ENCODE results near the gene MTRR. TPM values are rescaled to one million over a fixed set of nuclear protein-coding genes. Genes with fewer than 3 reads are reported as not detected.

MTRR gene
- total and polyA plus RNA-seq, 2 of the 8 experiments (the other 6 are each of a cell fraction or from before 2014, with no cell fraction given), result 36.4 to 53.8 TPM

- H2BK120ac ChIP-seq (replicated peaks; ENCODE audit: low read depth, low read length), result no peak overlapping the region
- no peak overlapping the region for H3K14ac ChIP-seq (ENCODE audit: insufficient read length)
- FAIRE-seq (no peak), DNase-seq (ENCODE audit: low read depth in 1 of 2, low spot score in 2 of 2) (no peak)
- no peaks in the 10 kb centered on the region for H3K36me3 ChIP-seq (ENCODE audit: control insufficient read depth in 2 of 4, insufficient read depth in 4 of 4, low read length in 3 of 4)
- no peaks in the 10 kb centered on the region for H3K79me1 ChIP-seq (ENCODE audit: low read depth, low read length)
- H3K18ac ChIP-seq (ENCODE audit: extremely low read depth, low read length), result no peak overlapping the region
- no peaks in the 10 kb centered on the region for H3K9me3 ChIP-seq (ENCODE audit: insufficient read depth in 2 of 2, low read depth in 1 of 2, low read length in 1 of 2)
- no peak overlapping the region for H3K9ac ChIP-seq (replicated peaks in 1 of 4; ENCODE audit: extremely low read depth in 1 of 4, low read depth in 3 of 4, low read length in 3 of 4)
- no peak overlapping the region for H3K23ac ChIP-seq (ENCODE audit: insufficient read length)
- 74% methylated on average over 4 of the region's 4 CpGs; no CpG with 5 or more reads in 1 of the 2 experiments for WGBS, 2 experiments (ENCODE audit: extremely low coverage in 1 of 2, insufficient coverage in 1 of 2, insufficient read length in 1 of 2, insufficient replicate concordance in 2 of 2, low coverage in 1 of 2, low lambda C conversion rate in 2 of 2, missing lambda C conversion rate in 1 of 2)
- H3K79me2 ChIP-seq (ENCODE audit: control insufficient read depth in 1 of 2, insufficient read depth in 2 of 2, low read length in 2 of 2), result no peaks in the 10 kb centered on the region
- H3K27ac ChIP-seq (ENCODE audit: low read depth, low read length), result no peak overlapping the region
- no peaks in the 10 kb centered on the region for H3K27me3 ChIP-seq (replicated peaks in 1 of 4; ENCODE audit: control insufficient read depth in 3 of 4, extremely low read depth in 1 of 4, insufficient read depth in 3 of 4, low read length in 3 of 4)
- no peak overlapping the region for H2AFZ ChIP-seq (ENCODE audit: low read length)
- H3K4ac ChIP-seq (replicated peaks; ENCODE audit: insufficient read length, low read depth, low read length), result no peak overlapping the region
- no peak overlapping the region for H2BK20ac ChIP-seq (ENCODE audit: low read length)
- H3K23me2 ChIP-seq (ENCODE audit: low read depth, low read length), result no peaks in the 10 kb centered on the region
- H2BK12ac ChIP-seq (ENCODE audit: low read depth, low read length), result no peak overlapping the region
- H3K4me3 ChIP-seq (ENCODE audit: extremely low read depth in 1 of 4, insufficient read depth in 2 of 4, low read depth in 3 of 4, low read length in 4 of 4), result no peak overlapping the region
- ChIA-PET POLR2A (ENCODE audit: partially characterized antibody) (no interaction called here), CTCF (ENCODE audit: partially characterized antibody) (interaction anchor here (1.0 to 1.1 kb wide), 2 partner anchors 22 to 185 kb away, joined by 3 to 4 read pairs; no protein-coding TSS in a partner anchor)
- no peak overlapping the region for H3K56ac ChIP-seq (replicated peaks; ENCODE audit: insufficient read length, low read depth, low read length)
- no peaks in the 10 kb centered on the region for H4K20me1 ChIP-seq (replicated peaks in 1 of 2; ENCODE audit: control insufficient read depth in 1 of 2, insufficient read depth in 2 of 2, low read length in 2 of 2)
- H4K5ac ChIP-seq (ENCODE audit: insufficient read length, low read depth, low read length), result no peak overlapping the region
- H2AK5ac ChIP-seq (ENCODE audit: low read depth, low read length), result no peak overlapping the region
- H4K91ac ChIP-seq (replicated peaks; ENCODE audit: insufficient read length, low read length), result no peak overlapping the region
- H3K4me1 ChIP-seq (replicated peaks in 1 of 4; ENCODE audit: control insufficient read depth in 3 of 4, insufficient read depth in 4 of 4, low read length in 3 of 4), result no peaks in the 10 kb centered on the region
- H3K4me2 ChIP-seq (ENCODE audit: insufficient read depth in 1 of 2, low read depth in 2 of 2, low read length in 2 of 2), result no peak overlapping the region
- no peak overlapping the region for H4K8ac ChIP-seq (ENCODE audit: extremely low read depth, insufficient read depth, low read length)
- H2BK15ac ChIP-seq (ENCODE audit: low read length), result no peak overlapping the region
- H2BK5ac ChIP-seq (ENCODE audit: low read depth, low read length), result no peak overlapping the region
- no peak for TF ChIP-seq RAD21 (IDR thresholded peaks at IDR 0.05 in 1 of 2, conservative IDR thresholded peaks at IDR 0.05 in 1 of 2; ENCODE audit: low read depth in 2 of 2, low read length in 2 of 2)
- no peak for TF ChIP-seq POLR2AphosphoS5 (IDR thresholded peaks at IDR 0.05; ENCODE audit: low read depth, low read length)
- TF ChIP-seq CBX5 (IDR thresholded peaks at IDR 0.05; ENCODE audit: low read depth, low read length), result no peak
- TF ChIP-seq JUND (IDR thresholded peaks at IDR 0.05; ENCODE audit: low read length), result no peak
- TF ChIP-seq CHD1 (IDR thresholded peaks at IDR 0.05; ENCODE audit: low read depth, low read length), result no peak
- no peak for TF ChIP-seq SUZ12 (IDR thresholded peaks at IDR 0.05; ENCODE audit: low read length)
- TF ChIP-seq RBBP5 (IDR thresholded peaks at IDR 0.05; ENCODE audit: borderline replicate concordance, low read depth, low read length), result no peak
- TF ChIP-seq RNF2 (IDR thresholded peaks at IDR 0.05; ENCODE audit: borderline replicate concordance, low read depth, low read length, missing control alignments, poor library complexity, severe bottlenecking), result no peak
- TF ChIP-seq ATF2 (IDR thresholded peaks at IDR 0.05; ENCODE audit: low read length), result no peak
- TF ChIP-seq GABPA (IDR thresholded peaks at IDR 0.05; ENCODE audit: borderline replicate concordance, insufficient read depth, low read length), result no peak
- TF ChIP-seq FOSL1 (IDR thresholded peaks at IDR 0.05; ENCODE audit: insufficient read depth, low read depth, low read length), result no peak
- TF ChIP-seq SIN3A (conservative IDR thresholded peaks at IDR 0.05 in 1 of 2, IDR thresholded peaks at IDR 0.05 in 1 of 2; ENCODE audit: low read depth in 1 of 2, low read length in 2 of 2), result no peak
Observed at GRCh38 chr5:7834982-7835381, 34.0 kb upstream of the MTRR start.

Data from H1 (cell line).